Vagina (tissue), 2 donors: ENCODE results near the gene ADAMTS18. TPM values are rescaled to one million over a fixed set of nuclear protein-coding genes. Genes with fewer than 3 reads are reported as not detected.

ENCODE experiments used
- DNase-seq, 2 donors: peaks; one replicate each; pipeline ENCODE4 v3.0.0-alpha.2; 2017; ENCODE audit errors: extremely low spot score in 2 of 2
- H3K27ac ChIP-seq: fragments of 200-600 bp; sonication (generic); one replicate; pipeline ENCODE4 v1.5.1; 2019
- H3K27me3 ChIP-seq: fragments of 200-600 bp; sonication (generic); one replicate; pipeline ENCODE4 v1.5.1; 2019
- H3K36me3 ChIP-seq, 2 donors: fragments of 200-600 bp; sonication (generic); one replicate each; pipeline ENCODE4 v1.5.1; 2017 to 2019
- H3K4me1 ChIP-seq: fragments of 200-600 bp; sonication (generic); one replicate; pipeline ENCODE4 v1.5.1; 2019
- H3K4me3 ChIP-seq, 2 donors: fragments of 200-600 bp; sonication (generic); 1 replicate in 1 of 2; 2 replicates in 1 of 2; pipeline ENCODE4 v1.5.1; 2016 to 2019
- H3K9me3 ChIP-seq: fragments of 200-600 bp; sonication (generic); one replicate; pipeline ENCODE4 v1.5.1; 2019
- CTCF ChIP-seq, 3 experiments: fragments of 450-650 bp in 2 of 3; fragments of 200-600 bp in 1 of 3; sonication (generic) in 1 of 3; IDR thresholded peaks; one replicate each; pipeline ENCODE4 v1.5.1; 2017 to 2019; ENCODE audit warnings: antibody characterized with exemption in 3 of 3, mild to moderate bottlenecking in 2 of 3, moderate library complexity in 2 of 3
- POLR2A ChIP-seq, 2 donors: fragments of 450-650 bp; IDR thresholded peaks; one replicate each; pipeline ENCODE4 v1.6.1; 2017; ENCODE audit warnings: antibody characterized with exemption in 2 of 2, mild to moderate bottlenecking in 2 of 2, moderate library complexity in 2 of 2
- POLR2AphosphoS5 ChIP-seq, 2 donors: sonication (generic); formaldehyde crosslinking; IDR thresholded peaks; one replicate each; pipeline ENCODE4 v1.9.0; 2017; ENCODE audit warnings: antibody characterized with exemption in 2 of 2, mild to moderate bottlenecking in 2 of 2, low read depth in 1 of 2; ENCODE audit not compliant: insufficient read depth in 1 of 2
- intact Hi-C: fragments of 100-400 bp; cut with DNase I; formaldehyde crosslinking; loops from one replicate; pipeline ENCODE4 v1.15.1; 2023
- total RNA-seq: library from RNA; depleted of rRNA; stranded (reverse); fragments of >200 nt; gene quantifications from one replicate; pipeline ENCODE4 v1.2.3, GENCODE V29; 2016

Gene ADAMTS18
- total RNA-seq, 1 donor from 2014 or later, result 0.25 TPM

- DNase-seq, result no peak
- Histone ChIP-seq H3K36me3 (no peaks in the 10 kb centered on the region), H3K4me3 (no peak overlapping the region), H3K4me1 (peaks cover 9% of the 10 kb centered on the region), H3K9me3 (no peaks in the 10 kb centered on the region), H3K27me3 (no peaks in the 10 kb centered on the region), H3K27ac (no peak overlapping the region)
- TF ChIP-seq POLR2A (IDR thresholded peaks at IDR 0.05) (no peak), POLR2AphosphoS5 (IDR thresholded peaks at IDR 0.05; ENCODE audit: insufficient read depth in 1 of 2, low read depth in 1 of 2) (no peak), CTCF (IDR thresholded peaks at IDR 0.05) (no peak)
- intact Hi-C loops, result no loop called here
Measured at GRCh38 chr16:77324729-77325128, 110.1 kb downstream of the ADAMTS18 start.

- H3K27ac ChIP-seq, result no peak overlapping the region
- H3K36me3 ChIP-seq, result no peaks in the 10 kb centered on the region
- intact Hi-C loops, result no loop called here
- TF ChIP-seq POLR2AphosphoS5 (IDR thresholded peaks at IDR 0.05; ENCODE audit: insufficient read depth in 1 of 2, low read depth in 1 of 2) (no peak), POLR2A (IDR thresholded peaks at IDR 0.05) (no peak), CTCF (IDR thresholded peaks at IDR 0.05) (no peak)
- H3K27me3 ChIP-seq, result no peaks in the 10 kb centered on the region
- H3K4me3 ChIP-seq, result no peak overlapping the region
- H3K4me1 ChIP-seq, result peaks cover 9% of the 10 kb centered on the region
- no peaks in the 10 kb centered on the region for H3K9me3 ChIP-seq
- no peak for DNase-seq
Measured at GRCh38 chr16:77323695-77324094, 111.1 kb downstream of the ADAMTS18 start.

DNA sequence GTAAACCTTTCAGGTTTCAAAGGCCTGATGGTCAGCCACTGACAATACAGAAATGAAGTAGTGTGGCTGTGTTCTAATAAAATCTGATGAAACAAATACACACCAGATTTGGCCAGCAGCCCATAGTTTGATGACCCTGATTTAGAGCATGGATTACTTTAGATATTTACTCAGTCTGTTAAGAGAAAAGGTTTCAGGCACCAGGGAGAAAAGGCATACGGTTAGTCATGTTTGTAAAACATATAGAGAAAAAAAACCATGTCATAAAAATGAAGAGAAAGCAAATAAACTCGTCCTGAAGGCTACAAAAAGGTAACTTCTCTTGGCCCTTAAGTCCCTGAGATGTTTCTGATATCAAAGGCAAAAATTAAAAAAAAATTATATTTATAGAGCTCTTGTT is 112.1 kb downstream of the ADAMTS18 start:
- no peaks in the 10 kb centered on the region for H3K36me3 ChIP-seq
- intact Hi-C loops, result no loop called here
- TF ChIP-seq POLR2AphosphoS5 (IDR thresholded peaks at IDR 0.05; ENCODE audit: insufficient read depth in 1 of 2, low read depth in 1 of 2), result no peak
- TF ChIP-seq CTCF (IDR thresholded peaks at IDR 0.05), result no peak
- TF ChIP-seq POLR2A (IDR thresholded peaks at IDR 0.05), result no peak
- H3K4me1 ChIP-seq, result peaks cover 9% of the 10 kb centered on the region
- no peak overlapping the region for H3K4me3 ChIP-seq
- DNase-seq, result no peak
- no peak overlapping the region for H3K27ac ChIP-seq
- no peaks in the 10 kb centered on the region for H3K9me3 ChIP-seq
- no peaks in the 10 kb centered on the region for H3K27me3 ChIP-seq

- TF ChIP-seq CTCF (IDR thresholded peaks at IDR 0.05) (no peak), POLR2AphosphoS5 (IDR thresholded peaks at IDR 0.05; ENCODE audit: insufficient read depth in 1 of 2, low read depth in 1 of 2) (no peak), POLR2A (IDR thresholded peaks at IDR 0.05) (no peak)
- Histone ChIP-seq H3K4me1 (no peaks in the 10 kb centered on the region), H3K4me3 (no peak overlapping the region), H3K27ac (no peak overlapping the region), H3K27me3 (no peaks in the 10 kb centered on the region), H3K36me3 (no peaks in the 10 kb centered on the region), H3K9me3 (no peaks in the 10 kb centered on the region)
- DNase-seq, result no peak
- intact Hi-C loops, result no loop called here
Measured at GRCh38 chr16:77317059-77317458, 117.8 kb downstream of the ADAMTS18 start.

GRCh38 chr16:77310877-77311276 is 124.0 kb downstream of the ADAMTS18 start:
- Histone ChIP-seq H3K27me3 (no peaks in the 10 kb centered on the region), H3K27ac (no peak overlapping the region), H3K4me3 (no peak overlapping the region), H3K9me3 (no peaks in the 10 kb centered on the region), H3K4me1 (no peaks in the 10 kb centered on the region), H3K36me3 (no peaks in the 10 kb centered on the region)
- no peak for DNase-seq
- intact Hi-C loops, result no loop called here
- TF ChIP-seq POLR2A (IDR thresholded peaks at IDR 0.05), result no peak
- TF ChIP-seq CTCF (IDR thresholded peaks at IDR 0.05), result no peak
- TF ChIP-seq POLR2AphosphoS5 (IDR thresholded peaks at IDR 0.05; ENCODE audit: insufficient read depth in 1 of 2, low read depth in 1 of 2), result no peak
